ENCODE data around the gene PDE9A.

DNA sequence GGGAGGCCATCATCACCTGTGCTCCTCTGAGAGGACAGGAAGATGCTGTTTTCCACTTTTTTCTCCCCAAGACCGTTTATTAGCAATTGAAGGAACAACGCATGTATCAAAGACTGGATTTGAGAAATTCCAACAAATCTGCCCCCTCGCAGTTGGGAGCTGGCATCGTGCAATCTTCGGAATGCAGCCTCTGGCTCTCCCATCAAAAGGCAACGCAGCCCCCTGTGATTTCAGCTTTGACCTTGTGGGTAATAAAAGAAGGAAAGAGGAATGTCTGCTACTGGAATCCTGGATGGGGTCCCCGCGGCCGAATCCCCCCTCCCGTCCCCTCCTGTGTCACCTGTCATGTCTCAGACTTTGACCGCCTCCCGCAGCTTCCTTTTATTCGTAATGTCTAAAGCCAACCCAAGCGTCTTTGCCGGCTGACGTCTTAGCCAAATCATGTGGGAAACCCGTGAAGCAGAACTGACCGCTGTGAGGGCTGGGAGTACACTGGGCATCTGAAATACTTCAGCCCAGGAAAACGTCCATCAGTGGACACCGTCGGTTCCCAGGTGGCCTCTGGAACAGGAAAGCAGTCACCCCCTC, 124.4 kb downstream of the PDE9A start:
- TF ChIP-seq EZH2 (IDR thresholded peaks at IDR 0.05; ENCODE audit: borderline replicate concordance, low read depth, low read length, severe bottlenecking) (no peak), FOS (IDR thresholded peaks at IDR 0.05; ENCODE audit: borderline replicate concordance, insufficient read depth, low read length) (no peak), POLR2AphosphoS5 (IDR thresholded peaks at IDR 0.05; ENCODE audit: insufficient read depth, low read depth, low read length) (no peak), POLR2A (IDR thresholded peaks at IDR 0.05; ENCODE audit: low read depth, low read length) (no peak)
- TF ChIP-seq, protein P1, sequence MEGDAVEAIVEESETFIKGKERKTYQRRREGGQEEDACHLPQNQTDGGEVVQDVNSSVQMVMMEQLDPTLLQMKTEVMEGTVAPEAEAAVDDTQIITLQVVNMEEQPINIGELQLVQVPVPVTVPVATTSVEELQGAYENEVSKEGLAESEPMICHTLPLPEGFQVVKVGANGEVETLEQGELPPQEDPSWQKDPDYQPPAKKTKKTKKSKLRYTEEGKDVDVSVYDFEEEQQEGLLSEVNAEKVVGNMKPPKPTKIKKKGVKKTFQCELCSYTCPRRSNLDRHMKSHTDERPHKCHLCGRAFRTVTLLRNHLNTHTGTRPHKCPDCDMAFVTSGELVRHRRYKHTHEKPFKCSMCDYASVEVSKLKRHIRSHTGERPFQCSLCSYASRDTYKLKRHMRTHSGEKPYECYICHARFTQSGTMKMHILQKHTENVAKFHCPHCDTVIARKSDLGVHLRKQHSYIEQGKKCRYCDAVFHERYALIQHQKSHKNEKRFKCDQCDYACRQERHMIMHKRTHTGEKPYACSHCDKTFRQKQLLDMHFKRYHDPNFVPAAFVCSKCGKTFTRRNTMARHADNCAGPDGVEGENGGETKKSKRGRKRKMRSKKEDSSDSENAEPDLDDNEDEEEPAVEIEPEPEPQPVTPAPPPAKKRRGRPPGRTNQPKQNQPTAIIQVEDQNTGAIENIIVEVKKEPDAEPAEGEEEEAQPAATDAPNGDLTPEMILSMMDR (IDR thresholded peaks at IDR 0.05; ENCODE audit: extremely low read depth in 1 of 2, insufficient read depth in 1 of 2, low read depth in 1 of 2, low read length in 2 of 2): no peak
